ENCODE measurements around the gene IRGC. TPM values are rescaled to one million over a fixed set of nuclear protein-coding genes. Genes with fewer than 3 reads are reported as not detected.
A peak's percentile ranks its signal among the peaks of the same experiment; 100 is the strongest.

Gene IRGC
- total RNA-seq, 4 donors from 2014 or later: not detected

GRCh38 chr19:43738780-43739211, 22.9 kb downstream of the IRGC start:
- Histone ChIP-seq H3K36me3 (peaks cover 19 to 97% (median 89%) of the 10 kb centered on the region in 4 donors), H3K9me3 (no peaks in the 10 kb centered on the region), H3K4me3 (no peak overlapping the region), H3K4me1 (peaks cover 0 to 14% (median 6%) of the 10 kb centered on the region in 4 donors), H3K27ac (replicated peaks in 1 of 4) (peak overlapping the region in 1 of 4 donors; percentile 44), H3K27me3 (no peaks in the 10 kb centered on the region)
- intact Hi-C loops (cut with DNase I): no loop called here
- TF ChIP-seq POLR2AphosphoS5 (IDR thresholded peaks at IDR 0.05) (no peak), EP300 (IDR thresholded peaks at IDR 0.05) (no peak), POLR2A (IDR thresholded peaks at IDR 0.05; ENCODE audit: low read depth) (no peak), CTCF (IDR thresholded peaks at IDR 0.05) (no peak)
- no peak for DNase-seq (ENCODE audit: extremely low spot score)
- 70% methylated on average over 5 of the region's 5 CpGs for WGBS

- Histone ChIP-seq H3K4me3 (no peak overlapping the region), H3K27ac (replicated peaks in 1 of 4) (peak overlapping the region in 2 of 4 donors; percentile 34 to 37), H3K36me3 (peaks cover 19 to 97% (median 91%) of the 10 kb centered on the region in 4 donors), H3K4me1 (peaks cover 0 to 14% (median 6%) of the 10 kb centered on the region in 4 donors), H3K9me3 (no peaks in the 10 kb centered on the region), H3K27me3 (no peaks in the 10 kb centered on the region)
- DNase-seq (ENCODE audit: extremely low spot score): no peak
- 77% methylated on average over 16 of the region's 16 CpGs for WGBS
- intact Hi-C loops (cut with DNase I): no loop called here
- no peak for TF ChIP-seq POLR2A (IDR thresholded peaks at IDR 0.05; ENCODE audit: low read depth)
- no peak for TF ChIP-seq CTCF (IDR thresholded peaks at IDR 0.05)
- no peak for TF ChIP-seq POLR2AphosphoS5 (IDR thresholded peaks at IDR 0.05)
- TF ChIP-seq EP300 (IDR thresholded peaks at IDR 0.05): no peak
Measured at GRCh38 chr19:43739439-43740235, 23.8 kb downstream of the IRGC start.

- peaks cover 0 to 14% (median 10%) of the 10 kb centered on the region in 4 donors for H3K4me1 ChIP-seq
- peaks cover 18 to 97% (median 94%) of the 10 kb centered on the region in 4 donors for H3K36me3 ChIP-seq
- no peaks in the 10 kb centered on the region for H3K9me3 ChIP-seq
- no peak overlapping the region for H3K4me3 ChIP-seq
- WGBS: 94% methylated on average over 10 of the region's 10 CpGs
- intact Hi-C loops (cut with DNase I): no loop called here
- no peak for DNase-seq (ENCODE audit: extremely low spot score)
- TF ChIP-seq CTCF (IDR thresholded peaks at IDR 0.05) (no peak), EP300 (IDR thresholded peaks at IDR 0.05) (no peak), POLR2AphosphoS5 (IDR thresholded peaks at IDR 0.05) (no peak), POLR2A (IDR thresholded peaks at IDR 0.05; ENCODE audit: low read depth) (no peak)
- H3K27ac ChIP-seq (replicated peaks in 1 of 4): no peak overlapping the region
- no peaks in the 10 kb centered on the region for H3K27me3 ChIP-seq
Measured at GRCh38 chr19:43741075-43741825, 25.4 kb downstream of the IRGC start.

GRCh38 chr19:43743059-43743458, 27.2 kb downstream of the IRGC start:
- no peaks in the 10 kb centered on the region for H3K9me3 ChIP-seq
- no peak for DNase-seq (ENCODE audit: extremely low spot score)
- intact Hi-C loops (cut with DNase I): no loop called here
- WGBS: 79% methylated on average over 3 of the region's 3 CpGs
- H3K4me3 ChIP-seq: no peak overlapping the region
- H3K4me1 ChIP-seq: peaks cover 0 to 14% (median 10%) of the 10 kb centered on the region in 4 donors
- TF ChIP-seq POLR2AphosphoS5 (IDR thresholded peaks at IDR 0.05): no peak
- no peak for TF ChIP-seq POLR2A (IDR thresholded peaks at IDR 0.05; ENCODE audit: low read depth)
- TF ChIP-seq CTCF (IDR thresholded peaks at IDR 0.05): no peak
- TF ChIP-seq EP300 (IDR thresholded peaks at IDR 0.05): no peak
- H3K27me3 ChIP-seq: no peaks in the 10 kb centered on the region
- H3K36me3 ChIP-seq: peaks cover 23 to 97% (median 94%) of the 10 kb centered on the region in 4 donors
- H3K27ac ChIP-seq (replicated peaks in 1 of 4): no peak overlapping the region

All from esophagus muscularis mucosa (tissue), 4 donors.